GM10847 (cell line): ENCODE results near the gene MAN2A2.

Source experiments
- POLR2A ChIP-seq: IDR thresholded peaks from 2 replicates; pipeline ENCODE4 v1.6.1; 2011; ENCODE audit not compliant: insufficient read length; ENCODE audit errors: extremely low read depth

MAN2A2 gene

DNA sequence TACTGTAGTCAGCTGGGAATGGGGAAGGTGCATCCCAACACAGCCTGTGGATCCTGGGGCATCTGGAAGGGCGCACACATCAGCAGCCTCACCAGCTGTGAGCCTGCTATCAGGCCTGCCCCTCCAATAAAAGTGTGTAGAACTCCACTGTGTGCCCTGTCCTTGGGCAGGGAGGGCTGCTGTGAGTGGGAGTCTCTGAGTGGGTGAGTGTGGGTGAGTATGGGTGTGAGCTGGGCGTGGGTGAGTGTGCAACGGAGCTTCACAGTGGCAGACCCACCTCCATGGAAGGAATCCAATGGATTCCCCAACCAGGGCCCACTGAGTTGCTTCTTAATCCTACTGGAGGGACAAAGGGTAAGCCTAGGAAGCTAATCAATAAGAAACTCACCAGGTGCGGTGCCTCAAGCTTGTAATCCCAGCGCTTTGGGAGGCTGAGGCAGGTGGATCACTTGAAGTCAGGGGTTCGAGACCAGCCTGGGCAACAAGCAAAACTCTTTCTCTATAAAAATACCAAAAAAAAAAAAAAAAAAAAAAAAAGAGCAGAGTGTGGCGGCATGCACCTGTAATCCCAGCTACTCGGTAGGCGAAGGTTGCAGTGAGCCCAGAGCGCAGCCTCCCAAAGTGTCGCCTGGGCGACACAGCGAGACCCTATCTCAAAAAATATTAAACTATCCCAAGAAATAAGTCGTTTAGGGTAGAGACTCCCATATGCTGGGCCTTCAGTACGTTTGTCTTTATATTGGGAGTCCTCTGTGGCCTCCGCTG is 51.0 kb downstream of the MAN2A2 start:
- TF ChIP-seq POLR2A = no peak

DNA sequence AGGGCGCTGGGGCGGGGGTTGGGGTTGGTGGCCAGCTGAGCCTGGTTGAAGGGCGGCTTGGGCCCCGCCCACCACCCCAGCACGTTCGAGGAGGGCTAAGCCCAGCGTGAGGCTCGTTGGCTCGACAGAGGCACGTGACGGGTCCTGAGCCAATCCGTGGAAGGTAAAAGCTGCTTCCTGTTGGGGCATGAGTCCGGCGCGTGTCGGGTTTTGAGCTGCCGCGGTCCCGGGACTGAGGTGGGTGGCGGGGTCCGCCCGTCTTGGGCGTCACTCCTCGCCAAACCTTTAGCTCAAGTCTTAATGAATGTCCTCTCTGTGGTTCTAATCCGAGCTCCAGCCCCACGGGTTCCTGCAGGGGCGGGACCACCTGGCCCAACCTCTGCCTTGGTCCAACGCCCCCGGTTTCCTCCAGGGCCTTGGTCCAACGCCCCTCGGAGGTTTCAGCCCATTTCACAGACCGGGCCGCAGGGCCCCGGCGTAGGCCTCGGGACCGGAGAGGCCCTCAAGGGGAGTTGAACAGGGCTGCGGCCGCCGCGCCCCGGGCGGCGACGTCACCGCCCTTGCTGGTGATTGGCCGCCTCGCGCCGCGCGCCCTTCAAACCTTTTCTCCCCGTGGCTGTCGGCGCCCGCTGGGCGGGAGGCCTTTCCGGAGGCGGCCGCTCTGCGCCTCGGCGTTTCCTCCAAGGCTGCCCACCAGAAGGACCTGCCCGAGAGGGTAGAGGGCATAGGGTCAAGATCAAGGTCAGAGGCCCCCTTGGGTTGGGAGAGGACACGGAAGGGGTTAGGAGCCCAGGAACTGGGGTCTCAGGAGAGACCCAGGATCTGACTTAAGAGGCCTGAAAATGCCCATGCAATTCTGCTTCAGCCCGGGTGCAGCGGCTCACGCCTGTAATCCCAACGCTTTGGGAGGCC is 51.9 kb downstream of the MAN2A2 start, which contains the start of gene RCCD1:
Gene RCCD1, plus strand, starts transcription at position 173 of the 912 bp plus-strand sequence. CDS start 1,851 bp downstream, outside the sequence.
- TF ChIP-seq POLR2A = peak; percentile 65

DNA sequence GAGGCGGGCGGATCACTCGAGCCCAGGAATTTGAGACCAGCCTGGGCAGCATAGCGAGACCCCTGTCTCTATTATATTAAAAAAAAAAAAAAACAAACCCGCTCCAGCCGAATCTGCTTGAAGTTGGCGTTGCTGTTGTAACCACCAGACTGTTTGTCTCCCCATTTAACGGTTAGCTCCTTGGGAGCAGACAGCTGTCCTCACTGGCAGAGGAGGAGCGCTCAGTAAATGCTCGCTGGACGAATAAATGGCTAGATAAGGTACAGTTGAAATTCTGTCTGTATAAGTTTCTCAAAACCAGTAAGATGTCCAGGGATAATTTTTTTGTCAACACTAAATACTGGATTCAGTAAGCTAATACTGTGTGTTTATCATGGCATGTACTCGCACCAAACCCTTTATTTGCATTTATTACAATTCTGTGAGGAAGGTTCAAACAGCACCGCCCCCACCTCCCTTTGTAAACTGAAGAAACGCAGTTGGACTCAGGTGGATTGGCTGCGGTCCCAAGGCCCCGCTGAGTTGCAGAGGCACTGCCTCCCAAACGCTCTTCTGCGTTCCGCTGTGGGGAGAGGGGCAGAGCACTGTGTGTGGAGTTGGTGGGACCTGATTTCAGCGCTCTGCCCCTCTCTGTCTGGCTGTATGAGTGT is 52.6 kb downstream of the MAN2A2 start:
- no peak for TF ChIP-seq POLR2A

DNA sequence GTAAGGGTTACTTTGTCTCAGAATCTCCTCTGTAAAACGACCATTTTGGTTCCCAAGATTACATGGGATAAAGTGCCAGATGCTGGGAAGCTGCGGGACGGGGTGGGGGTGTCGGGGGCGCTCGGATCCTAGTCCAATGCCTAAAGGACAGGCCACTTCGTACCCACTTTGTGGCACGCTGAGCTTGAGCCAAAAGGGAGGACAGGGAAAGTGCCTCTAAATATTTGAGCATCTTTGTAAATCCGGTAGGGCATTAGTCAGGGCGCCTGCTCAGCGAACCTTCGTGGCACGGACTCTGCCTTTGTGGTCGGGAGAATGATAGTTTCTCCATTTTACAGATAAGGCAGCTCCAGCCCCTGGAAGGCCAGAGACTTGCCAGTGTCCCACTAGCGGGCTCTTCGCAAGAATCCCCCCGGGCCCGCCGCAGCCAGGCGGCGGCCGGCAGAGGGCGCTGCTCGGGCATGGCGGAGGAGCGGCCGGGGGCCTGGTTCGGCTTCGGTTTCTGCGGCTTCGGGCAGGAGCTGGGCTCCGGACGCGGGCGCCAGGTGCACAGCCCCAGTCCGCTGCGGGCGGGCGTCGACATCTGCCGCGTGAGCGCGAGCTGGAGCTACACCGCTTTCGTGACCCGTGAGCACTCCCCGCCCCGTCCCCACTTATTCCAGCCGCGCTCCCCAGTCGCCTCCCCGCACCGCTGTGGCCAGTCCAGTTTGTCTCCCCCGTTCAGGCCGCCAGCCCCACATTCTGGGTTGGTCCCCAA is 53.4 kb downstream of the MAN2A2 start:
- no peak for TF ChIP-seq POLR2A

DNA sequence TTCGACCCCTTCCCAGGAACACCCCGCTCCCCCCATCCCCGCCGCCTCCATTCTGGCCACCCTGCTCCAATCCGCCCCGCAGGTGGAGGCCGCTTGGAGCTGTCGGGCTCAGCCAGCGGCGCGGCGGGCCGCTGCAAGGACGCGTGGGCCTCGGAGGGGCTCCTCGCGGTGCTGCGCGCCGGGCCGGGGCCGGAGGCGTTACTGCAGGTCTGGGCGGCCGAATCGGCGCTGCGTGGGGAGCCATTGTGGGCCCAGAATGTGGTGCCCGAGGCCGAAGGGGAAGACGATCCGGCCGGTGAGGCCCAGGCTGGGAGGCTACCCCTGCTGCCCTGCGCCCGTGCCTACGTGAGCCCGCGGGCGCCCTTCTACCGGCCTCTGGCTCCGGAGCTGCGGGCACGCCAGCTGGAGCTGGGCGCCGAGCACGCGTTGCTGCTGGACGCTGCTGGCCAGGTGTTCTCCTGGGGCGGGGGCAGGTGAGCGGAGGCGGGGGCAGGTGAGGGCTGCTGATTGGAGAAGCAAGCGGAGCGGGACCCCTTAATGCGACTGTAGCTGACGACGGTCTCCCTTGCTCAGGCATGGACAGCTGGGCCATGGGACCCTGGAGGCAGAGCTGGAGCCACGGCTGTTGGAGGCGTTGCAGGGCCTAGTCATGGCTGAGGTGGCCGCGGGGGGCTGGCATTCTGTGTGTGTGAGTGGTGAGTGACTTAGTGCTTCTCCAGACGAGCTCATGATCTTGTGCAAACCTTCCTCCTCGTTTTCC is 54.1 kb downstream of the MAN2A2 start:
- TF ChIP-seq POLR2A = no peak

DNA sequence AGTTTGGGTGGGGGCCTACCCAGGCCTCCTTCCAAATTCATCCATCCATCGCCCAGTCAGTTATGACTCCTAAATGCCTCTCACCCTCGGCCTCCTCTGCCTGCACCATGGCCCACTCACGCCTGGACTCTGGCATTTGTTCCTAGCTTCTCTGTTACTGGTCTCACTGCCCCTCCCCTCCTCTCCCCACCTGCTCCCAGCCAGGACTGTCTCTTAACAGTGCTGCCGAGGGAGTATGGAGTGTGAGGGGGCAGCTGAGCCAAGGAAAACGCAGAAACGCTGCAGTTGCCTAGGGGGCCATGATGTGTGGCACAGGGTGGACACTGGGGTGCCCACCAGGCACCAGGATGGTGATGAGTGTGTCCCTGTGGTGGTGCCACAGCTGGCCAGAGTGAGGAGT is 54.7 kb downstream of the MAN2A2 start:
- no peak for TF ChIP-seq POLR2A

DNA sequence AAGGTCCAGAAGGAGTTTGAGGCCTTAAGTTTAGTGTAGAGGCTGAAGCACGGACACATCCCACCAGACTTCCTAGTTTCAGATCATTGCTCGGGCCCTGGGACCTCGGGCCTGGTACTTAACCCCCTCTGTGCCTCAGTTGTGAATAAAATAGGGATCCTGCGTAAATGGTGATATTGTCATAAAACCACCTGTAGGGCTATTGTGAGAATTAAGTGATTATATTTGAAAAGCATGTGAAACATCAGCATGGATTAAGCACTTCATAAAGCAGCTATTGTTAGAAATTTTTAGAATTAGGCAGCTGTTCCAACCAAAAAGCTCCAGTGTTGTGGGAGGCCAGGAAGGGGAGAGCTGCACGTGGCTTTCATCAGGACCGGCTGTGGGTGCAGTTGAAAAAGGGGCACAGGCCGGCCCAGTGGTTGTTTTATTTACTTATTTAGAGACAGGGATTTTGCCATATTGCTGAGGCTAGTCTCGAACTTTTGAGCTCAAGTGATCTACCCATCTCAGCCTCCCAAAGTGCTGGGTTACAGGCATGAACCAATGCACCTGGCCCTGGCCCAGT is 56.0 kb downstream of the MAN2A2 start:
- TF ChIP-seq POLR2A = no peak

DNA sequence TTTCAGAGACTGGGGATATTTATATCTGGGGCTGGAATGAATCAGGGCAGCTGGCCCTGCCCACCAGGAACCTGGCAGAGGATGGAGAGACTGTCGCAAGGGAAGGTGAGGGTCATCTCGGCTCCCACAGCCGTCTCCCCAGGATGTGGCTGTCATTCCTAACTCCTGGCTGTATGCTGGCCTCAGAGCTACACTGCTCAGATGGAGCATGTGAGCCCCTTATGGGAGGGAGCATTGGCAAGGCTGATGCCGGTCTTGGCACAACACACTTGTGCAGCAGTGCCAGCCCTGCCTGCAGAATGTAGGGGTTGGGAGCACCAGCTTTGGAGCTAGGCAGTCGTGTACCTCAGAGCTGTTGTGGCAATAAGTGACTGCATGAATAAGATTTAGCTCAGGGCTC is 56.8 kb downstream of the MAN2A2 start:
- TF ChIP-seq POLR2A = no peak

DNA sequence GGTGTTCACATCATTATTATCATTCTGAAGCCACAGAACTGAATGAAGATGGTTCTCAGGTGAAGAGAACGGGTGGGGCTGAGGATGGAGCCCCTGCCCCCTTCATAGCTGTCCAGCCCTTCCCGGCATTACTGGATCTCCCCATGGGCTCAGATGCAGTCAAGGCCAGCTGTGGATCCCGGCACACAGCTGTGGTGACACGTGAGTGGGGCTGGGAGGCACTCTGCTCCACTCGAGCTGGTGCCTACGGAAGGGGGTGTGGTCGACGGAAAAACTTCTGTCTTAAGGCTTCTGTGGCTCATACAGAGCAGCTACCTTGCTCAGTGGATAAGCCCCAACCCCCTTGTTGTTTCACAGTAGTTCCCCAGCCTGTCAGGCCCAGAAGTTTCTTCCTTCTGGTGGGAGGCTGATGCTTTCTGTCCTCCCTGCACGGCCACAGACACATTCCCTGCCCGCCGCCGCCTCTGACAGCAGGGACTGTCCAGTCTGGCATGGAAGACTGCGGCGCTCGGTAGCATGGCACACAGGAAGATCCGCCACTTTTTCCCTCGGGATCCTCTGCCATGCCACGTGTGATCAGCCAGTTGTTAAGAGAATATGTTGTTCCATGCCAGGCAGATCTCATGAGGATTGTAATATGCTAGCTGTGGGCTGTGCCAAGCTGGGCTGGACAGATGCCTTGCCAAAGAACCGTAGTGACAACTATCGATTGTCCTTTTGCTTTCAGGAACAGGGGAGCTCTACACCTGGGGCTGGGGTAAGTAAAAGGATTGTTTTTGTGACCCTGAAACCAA is 57.4 kb downstream of the MAN2A2 start:
- no peak for TF ChIP-seq POLR2A

DNA sequence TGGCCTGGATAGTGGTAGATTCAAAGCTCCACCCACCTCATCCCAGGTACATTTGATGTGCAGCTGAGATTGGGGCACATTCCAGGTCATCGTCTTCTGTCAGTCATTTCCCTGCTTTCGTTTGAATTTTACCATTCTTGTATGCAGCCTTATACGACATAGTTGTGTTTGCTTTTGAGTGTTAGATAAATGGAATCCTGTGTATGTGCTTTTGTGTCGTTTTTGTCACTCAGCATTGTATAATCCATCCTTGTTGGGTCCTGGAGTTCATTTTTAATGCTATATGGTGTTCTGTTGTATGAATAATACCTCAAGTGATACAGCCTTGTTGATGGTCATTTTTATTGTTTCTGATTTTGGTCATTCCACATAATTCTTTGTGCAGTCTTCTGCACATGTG is 58.9 kb downstream of the MAN2A2 start:
- TF ChIP-seq POLR2A = no peak

DNA sequence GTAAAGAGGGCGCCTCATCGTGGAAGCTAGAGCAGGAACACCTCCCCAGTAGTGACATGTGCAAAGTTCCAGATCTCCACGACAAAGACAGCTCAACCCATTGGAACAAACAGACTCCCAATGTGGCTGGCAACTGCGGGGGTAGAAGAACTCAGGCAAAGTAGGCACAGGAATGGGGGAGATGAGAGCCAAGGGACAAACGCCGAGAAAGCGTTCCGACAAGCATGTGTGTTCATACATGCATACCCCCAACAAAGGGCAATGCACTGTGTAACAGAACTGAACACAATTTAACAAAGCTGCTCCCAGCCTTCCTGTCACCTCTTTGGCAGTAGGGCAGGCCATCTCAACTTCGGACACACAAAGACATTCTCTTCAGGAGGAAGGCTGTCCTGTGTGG is 63.2 kb downstream of the MAN2A2 start:
- no peak for TF ChIP-seq POLR2A

DNA sequence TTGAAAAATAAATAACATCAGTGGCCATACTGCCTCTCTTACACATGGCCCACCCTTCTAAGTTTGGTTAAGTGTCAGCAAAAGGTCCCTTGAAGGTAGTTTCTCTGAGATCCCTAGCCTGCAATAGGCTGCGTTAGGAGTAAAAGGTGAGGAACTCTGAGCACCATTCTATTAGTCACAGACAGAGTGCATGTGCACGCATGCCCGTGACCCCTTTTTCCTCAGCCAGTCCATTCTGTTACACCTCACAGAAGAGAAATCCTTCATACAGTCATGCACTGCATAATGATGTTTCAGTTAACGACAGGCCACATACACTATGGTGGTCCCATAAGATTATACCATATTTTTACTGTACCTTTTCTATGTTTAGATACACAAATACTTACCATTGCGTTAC is 64.1 kb downstream of the MAN2A2 start:
- TF ChIP-seq POLR2A = no peak

DNA sequence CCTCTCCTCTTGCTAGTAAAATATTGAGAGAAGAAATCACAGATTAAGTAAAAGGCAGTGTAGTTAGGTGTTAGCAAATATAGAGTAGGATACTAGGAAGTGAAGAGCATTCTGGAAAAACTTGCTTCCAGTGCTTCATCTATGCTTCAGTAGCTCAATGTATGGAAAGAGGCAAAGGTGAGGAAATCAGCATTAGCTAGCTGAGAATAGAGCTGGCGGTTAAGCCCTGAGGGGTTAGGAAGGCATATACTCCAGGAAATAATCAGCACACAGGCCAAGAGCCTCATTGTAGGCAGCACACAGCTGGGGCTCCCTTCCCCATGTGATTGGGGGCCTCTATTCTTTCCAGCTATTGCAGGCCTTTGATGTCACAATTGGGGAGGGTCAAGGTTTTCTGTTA is 65.3 kb downstream of the MAN2A2 start:
- no peak for TF ChIP-seq POLR2A
